A549 treated with ZK216348 at 1 μM for 4 hours (cell line): ENCODE results near the gene NR2F6. TPM values are rescaled to one million over a fixed set of nuclear protein-coding genes. Genes with fewer than 3 reads are reported as not detected.

Experiments
- total RNA-seq: library from RNA; stranded (reverse); fragments of 200-300 nt; extraction: Qiagen RNA extraction; gene quantifications from 5 replicates; pipeline ENCODE4 v1.2.3, GENCODE V29; 2022; ENCODE audit warnings: low read depth

NR2F6 gene
- 25.5 to 79.2 TPM (median 72.8 TPM) in 5 replicates for total RNA-seq

GRCh38 chr19:17245535-17245984, at the start of gene NR2F6:
NR2F6 (minus strand) TSS chr19:17245919; CDS start chr19:17245220, 699 bp downstream.

GRCh38 chr19:17281391-17282304, 35.9 kb upstream of the NR2F6 start, which contains the start of gene ANKLE1:
ANKLE1 (plus strand) TSS chr19:17281901; CDS start chr19:17281921, 20 bp downstream.

GRCh38 chr19:17266975-17267788, 21.5 kb upstream of the NR2F6 start, which contains the start of gene BABAM1:
BABAM1 (plus strand) TSS chr19:17267443; CDS start chr19:17268807, 1,364 bp downstream.

GRCh38 chr19:17264641-17264979, 18.9 kb upstream of the NR2F6 start, which contains the start of gene USHBP1:
USHBP1 (minus strand) TSS chr19:17264745; CDS start chr19:17264299, 446 bp downstream.

GRCh38 chr19:17226002-17226933, 19.5 kb downstream of the NR2F6 start, which contains the start of gene OCEL1:
OCEL1 (plus strand) TSS chr19:17226226; CDS start chr19:17226248, 22 bp downstream.

GRCh38 chr19:17215127-17215971, 30.4 kb downstream of the NR2F6 start, which contains the start of gene USE1:
USE1 (plus strand) TSS chr19:17215357; CDS start chr19:17215406, 49 bp downstream.

Other genes starting within 250 kb of the NR2F6 start
- 0.04 to 0.46 TPM (median 0.42 TPM) in 3 of 5 replicates, not detected in the others for gene CPAMD8, start 219.1 kb downstream of the NR2F6 start, total RNA-seq
- 13.7 to 17.1 TPM (median 15.3 TPM) in 5 replicates for gene HAUS8, start 170.5 kb downstream of the NR2F6 start, total RNA-seq
- 24.8 to 39.5 TPM (median 35.9 TPM) in 5 replicates for gene MYO9B, start 170.1 kb downstream of the NR2F6 start, total RNA-seq
- gene USE1, start 30.6 kb downstream of the NR2F6 start, total RNA-seq = 12.2 to 17.8 TPM (median 16.3 TPM) in 5 replicates
- gene OCEL1, start 19.7 kb downstream of the NR2F6 start, total RNA-seq = 8.0 to 13.5 TPM (median 11.6 TPM) in 5 replicates
- not detected in 5 replicates for gene USHBP1, start 18.8 kb upstream of the NR2F6 start, total RNA-seq
- gene BABAM1, start 21.5 kb upstream of the NR2F6 start, total RNA-seq = 58.2 to 67.7 TPM (median 62.6 TPM) in 5 replicates
- gene ANKLE1, start 36.0 kb upstream of the NR2F6 start, total RNA-seq = 0.12 to 0.90 TPM (median 0.52 TPM) in 5 replicates
- gene ABHD8, start 57.5 kb upstream of the NR2F6 start, total RNA-seq = 2.0 to 3.2 TPM (median 3.1 TPM) in 5 replicates
- 40.0 to 98.7 TPM (median 87.8 TPM) in 5 replicates for gene MRPL34, start 60.0 kb upstream of the NR2F6 start, total RNA-seq
- gene DDA1, start 63.6 kb upstream of the NR2F6 start, total RNA-seq = 46.6 to 71.6 TPM (median 63.9 TPM) in 5 replicates
- 1.6 to 5.5 TPM (median 4.3 TPM) in 5 replicates for gene ANO8, start 88.9 kb upstream of the NR2F6 start, total RNA-seq
- gene GTPBP3, start 91.6 kb upstream of the NR2F6 start, total RNA-seq = 15.3 to 25.9 TPM (median 22.8 TPM) in 5 replicates
- not detected in 5 replicates for gene PLVAP, start 131.4 kb upstream of the NR2F6 start, total RNA-seq
- gene CCDC194, start 148.3 kb upstream of the NR2F6 start, total RNA-seq = not detected in 5 replicates
- gene BST2, start 159.7 kb upstream of the NR2F6 start, total RNA-seq = 0.23 to 0.35 TPM (median 0.32 TPM) in 3 of 5 replicates, not detected in the others
- 22.5 to 43.2 TPM (median 39.3 TPM) in 5 replicates for gene MVB12A, start 174.1 kb upstream of the NR2F6 start, total RNA-seq
- 0.14 to 0.91 TPM (median 0.63 TPM) in 5 replicates for gene TMEM221, start 202.7 kb upstream of the NR2F6 start, total RNA-seq
- gene NXNL1, start 215.0 kb upstream of the NR2F6 start, total RNA-seq = not detected in 5 replicates
- gene SLC27A1, start 224.6 kb upstream of the NR2F6 start, total RNA-seq = 1.7 to 3.6 TPM (median 2.8 TPM) in 5 replicates